HCEC 1CT (cell line): ENCODE data around the gene COPB2.
A peak's percentile ranks its signal among the peaks of the same experiment; 100 is the strongest.

ENCODE experiments used
- DNase-seq: peaks from one replicate; pipeline ENCODE4 v3.0.0-alpha.2; 2017

The COPB2 gene

DNA sequence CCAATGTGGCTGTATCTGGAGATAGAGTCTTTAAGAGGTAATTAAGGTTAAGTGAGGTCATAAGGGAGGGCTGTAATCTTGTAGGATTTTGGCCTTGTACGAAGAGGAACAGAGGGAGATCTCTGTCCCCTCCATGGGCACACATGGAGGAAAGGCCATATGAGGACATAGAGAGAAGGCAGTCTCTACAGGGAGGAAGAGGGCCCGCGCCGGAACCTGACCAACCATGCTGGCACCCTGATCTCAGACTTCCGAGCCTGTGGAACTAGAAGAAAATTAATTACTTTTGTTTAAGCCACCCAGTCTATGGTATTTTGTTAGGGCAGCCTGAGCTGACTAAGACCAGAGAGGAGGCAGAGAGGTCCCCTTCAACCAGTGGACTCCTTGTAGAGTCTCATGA is 63.3 kb downstream of the COPB2 start:
- DNase-seq, result no peak

DNA sequence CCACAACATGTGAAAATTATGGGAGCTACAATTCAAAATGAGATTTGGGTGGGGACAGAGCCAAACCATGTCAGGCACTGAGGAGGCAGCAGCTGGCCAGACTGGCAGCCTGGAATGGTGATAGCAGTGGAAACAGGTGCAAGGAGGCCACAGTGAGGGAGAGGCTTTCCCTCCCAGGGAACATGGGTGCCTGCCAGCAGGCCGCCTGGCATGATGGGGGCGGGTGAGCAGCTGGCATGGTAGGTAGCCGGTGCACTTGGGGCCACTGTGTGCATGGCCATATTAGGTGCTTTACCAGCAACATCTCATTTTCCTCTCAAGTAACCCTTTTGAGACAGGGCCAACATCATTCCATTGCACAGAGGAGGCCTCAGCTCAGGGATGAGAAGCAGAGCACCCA is 63.9 kb downstream of the COPB2 start:
- DNase-seq, result no peak

DNA sequence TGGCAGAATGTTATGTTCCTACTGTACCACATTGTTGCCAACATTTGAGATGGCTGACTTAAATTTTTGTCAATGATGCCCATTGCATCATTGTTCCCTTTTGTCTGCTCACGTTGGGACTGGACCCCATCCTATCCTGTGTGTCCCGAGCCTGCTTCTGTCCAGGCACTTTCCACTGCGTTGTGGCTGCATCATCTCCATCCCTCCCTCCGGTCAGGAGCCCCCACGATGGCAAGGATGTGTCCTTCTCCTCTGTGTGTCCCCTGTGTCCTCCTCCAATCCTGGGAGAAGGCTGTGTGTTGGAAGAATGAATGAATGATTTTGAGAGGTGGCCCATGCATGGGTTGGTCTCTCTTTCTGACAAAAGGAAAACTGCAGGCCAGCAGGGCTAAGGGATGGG is 65.0 kb downstream of the COPB2 start:
- DNase-seq, result no peak

DNA sequence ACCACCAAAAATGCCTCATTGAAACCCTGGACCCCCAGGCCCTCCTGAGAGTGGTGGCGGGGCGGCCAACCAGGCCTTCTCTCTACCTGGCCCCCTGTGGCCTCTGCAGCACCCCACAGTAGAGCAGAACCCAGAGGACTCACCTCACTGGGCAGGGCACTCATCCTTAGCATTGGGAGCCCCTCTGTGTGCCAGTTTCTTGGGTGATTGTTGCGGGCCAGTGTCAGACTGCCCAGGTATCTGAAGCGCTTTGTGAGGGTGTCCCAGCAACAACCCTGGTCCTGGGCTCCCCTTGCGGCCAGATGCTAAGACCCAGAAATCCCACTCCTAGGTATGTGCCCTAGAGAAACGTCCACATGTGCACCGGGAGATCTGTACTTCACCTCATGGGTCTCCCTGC is 66.3 kb downstream of the COPB2 start:
- no peak for DNase-seq

DNA sequence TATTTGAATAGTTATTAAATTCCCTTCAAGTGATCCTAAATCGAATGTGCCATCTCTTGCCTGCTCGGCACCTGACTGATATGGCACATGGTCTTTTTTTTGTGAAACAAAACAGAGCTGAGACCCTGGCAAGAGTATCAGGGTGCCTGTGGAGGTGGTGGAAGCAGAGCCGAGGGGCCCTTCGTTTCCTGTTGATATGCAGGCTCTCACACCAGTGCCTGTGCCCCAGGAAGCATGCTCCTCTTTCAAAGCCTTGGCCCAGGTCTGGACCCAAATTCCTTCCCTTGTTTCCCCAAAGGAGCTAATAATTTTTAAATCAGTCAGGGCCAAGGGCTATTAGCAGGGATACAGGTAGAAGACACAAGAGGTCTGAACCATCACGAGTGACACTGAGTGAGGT is 67.1 kb downstream of the COPB2 start:
- DNase-seq, result no peak

DNA sequence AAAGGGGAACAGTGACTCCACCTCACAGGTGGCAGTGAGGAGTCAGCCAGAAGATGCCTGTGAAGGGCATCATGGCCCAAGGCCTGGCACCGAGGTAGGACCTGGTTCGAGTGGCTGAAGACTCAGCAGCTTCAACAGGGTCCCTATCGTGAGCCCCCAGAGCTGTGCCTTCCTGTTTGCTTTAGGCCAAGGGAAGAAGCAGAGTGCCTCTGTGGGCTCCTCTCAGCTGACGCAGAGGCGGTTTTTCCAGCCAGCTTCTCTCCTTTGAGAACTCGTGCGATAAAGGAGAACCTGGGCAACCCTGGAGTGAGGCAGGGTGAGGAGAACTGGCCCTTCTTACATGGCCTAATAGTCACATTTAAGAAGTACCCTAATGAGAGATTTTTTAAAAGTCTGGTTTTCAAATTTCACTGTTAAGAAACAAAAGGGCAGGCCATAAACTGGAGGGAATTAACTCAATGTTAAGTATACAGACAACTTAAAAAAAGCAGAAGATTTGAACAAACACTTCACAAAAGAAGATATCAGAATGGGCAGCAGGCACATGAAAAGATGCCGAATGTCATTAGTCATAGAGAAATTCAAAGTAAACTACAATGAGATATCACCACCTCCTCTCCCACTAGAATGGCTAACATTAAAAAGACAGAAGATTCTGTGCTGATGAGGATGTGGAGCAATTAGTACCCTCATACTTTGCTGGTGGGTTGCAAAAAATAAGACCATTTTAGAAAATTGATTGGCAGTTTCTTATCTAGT is 68.7 kb downstream of the COPB2 start:
- DNase-seq, result no peak

DNA sequence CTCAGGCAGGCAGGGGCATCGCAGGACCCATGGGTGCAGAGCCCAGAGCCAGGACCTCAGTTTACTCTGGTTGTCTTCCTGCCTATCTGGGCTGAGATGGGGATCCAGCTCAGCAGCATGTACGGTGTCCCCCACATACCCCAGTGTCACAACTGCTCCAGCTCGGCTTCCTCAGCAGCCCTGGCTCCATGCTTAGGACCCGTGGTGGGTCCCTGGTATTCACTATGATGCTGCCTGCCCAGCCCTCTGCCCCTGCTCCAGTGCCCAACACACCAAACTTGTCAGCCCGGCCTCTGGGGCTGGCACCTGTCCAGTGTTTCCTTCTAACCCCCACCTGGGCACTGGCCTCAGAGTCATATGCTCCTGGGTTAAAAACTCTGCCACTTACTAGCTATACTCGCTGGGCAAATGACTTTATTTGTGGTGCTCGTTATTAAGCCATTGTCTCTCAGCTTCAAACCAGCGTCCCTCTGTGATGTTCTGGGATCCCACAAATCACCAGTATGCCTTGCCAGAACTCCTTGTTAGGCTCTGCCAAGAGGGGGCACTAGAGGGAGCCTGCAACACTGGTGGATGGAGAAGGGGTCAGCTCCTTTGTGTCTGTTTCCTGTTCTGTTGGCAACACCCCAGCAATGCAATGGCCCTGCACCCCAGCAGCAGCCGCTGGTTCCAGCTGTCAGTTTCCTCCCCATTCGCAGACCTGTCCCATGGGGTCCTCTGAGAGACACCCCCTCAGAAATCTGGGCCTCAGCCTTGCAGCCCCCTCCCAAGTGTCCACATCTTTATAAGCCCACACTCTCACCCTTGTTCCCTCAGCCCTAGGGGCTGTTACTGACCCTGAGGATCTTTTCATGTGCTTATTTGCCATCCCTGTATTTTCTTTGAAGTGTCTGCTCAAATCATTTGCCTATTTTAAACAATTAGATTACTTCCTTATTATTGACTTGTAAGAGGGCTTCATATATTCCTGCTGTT is 69.7 kb downstream of the COPB2 start:
- peak; percentile 54 for DNase-seq

DNA sequence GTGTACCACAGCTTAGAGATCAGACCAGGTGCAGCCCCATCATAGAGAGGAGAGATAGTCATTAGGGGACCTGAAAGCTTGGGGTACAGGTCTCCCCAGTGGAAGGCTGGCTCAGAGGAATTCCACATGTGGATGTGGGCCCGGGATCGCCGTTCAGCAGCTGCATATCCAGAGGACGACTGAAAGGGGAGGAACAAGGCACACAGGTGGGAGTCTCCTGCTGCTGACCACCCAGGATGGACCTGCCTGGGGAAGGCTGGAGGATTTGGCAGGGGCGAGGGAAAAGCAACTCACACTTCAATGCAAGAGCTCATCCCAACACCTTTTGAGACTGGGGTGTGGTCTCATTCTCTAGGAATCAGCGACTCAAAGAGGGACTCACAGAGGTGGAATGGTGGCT is 70.6 kb downstream of the COPB2 start:
- no peak for DNase-seq

DNA sequence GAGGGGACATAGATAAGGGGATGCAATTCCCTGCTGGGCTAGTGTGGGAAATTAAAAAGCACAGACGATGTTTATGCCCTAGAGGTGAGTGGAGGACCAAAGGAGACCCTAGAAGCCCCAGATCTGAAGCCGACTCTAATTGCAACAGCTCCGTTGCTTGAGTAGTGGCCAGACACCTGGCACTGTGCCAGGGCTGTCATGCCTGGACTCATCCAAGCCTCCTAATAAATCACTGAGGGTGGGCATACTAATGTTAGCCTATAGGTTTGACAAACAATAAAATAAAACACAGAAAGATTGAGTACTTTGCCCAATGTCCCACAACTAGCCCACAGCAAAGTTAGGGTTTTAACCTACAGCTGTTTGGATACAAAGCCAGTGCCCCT is 71.0 kb downstream of the COPB2 start:
- DNase-seq, result no peak

DNA sequence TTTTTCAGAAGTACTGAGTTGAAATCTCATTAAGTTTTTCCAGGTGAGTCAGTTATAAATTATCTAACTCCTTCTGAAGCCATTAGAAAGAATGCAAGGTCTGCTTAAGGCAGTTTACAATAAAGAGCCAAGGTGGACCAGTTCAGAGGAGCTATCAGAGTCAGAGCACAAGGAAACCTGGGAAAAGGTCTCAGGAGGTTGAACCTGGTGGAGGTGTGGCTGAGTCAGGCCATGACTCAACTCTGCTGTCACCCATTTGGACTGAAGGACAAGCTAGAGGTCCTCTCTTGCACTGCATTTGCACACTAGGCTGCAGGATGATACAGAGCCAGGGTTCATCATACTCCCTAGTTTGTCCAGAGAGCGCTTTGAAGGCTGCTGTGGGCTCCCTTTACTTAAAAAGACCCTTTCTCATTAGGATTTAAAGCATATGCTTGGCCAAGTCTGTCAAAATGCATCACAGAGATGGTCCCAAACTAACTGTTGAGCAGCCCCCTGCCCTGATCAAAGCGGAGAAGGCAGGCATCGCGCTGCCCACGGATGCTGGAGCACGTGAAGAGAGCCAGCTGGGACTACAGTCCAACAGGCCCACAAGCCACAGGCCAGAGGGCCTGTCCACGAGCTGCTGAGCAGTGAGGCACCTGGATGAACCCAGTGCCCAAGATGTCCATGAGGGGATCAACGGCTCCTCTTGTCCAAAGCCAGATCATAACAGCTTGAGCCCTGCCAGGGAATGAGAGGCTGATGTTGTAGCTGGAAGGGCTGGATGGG is 71.6 kb downstream of the COPB2 start:
- DNase-seq, result no peak

DNA sequence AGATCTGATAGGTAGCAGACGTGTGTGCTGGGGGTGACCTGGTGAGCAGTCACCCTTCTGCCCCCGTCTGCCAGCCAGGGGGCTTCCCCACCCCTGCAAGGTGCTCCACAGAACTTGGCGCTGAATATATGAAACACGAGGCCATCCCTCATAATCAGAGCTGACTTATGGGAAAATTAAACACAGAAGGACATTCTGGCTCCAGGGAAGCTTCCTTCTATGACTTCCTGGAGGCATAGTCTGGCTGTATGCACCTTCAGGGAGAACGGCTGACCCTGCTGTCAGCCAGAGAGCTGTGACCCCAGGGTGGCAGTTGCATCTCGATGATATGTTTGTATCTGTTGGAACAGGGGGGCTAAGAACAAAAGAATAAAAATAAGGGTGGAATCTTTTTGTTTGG is 72.2 kb downstream of the COPB2 start:
- DNase-seq, result no peak

DNA sequence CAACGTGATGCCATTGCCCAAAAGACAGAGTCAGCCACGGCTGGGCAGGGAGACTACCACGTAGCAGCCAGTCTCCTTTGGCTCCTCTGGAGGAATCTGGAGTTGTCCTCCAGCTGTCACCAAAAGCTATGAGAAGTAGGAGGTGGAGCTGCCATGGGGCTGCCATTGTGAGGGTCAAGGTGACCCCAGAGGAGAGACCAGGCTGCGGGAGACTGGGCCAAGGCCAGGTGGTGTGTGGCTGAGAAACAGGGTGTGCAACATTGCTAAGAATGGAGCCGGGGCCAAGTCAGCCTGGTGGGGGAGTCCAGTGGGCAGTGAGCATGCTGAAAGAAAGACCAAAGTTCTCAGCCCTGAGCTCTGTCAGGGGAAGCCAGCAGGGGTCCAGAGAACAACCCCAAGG is 75.5 kb downstream of the COPB2 start:
- no peak for DNase-seq

DNA sequence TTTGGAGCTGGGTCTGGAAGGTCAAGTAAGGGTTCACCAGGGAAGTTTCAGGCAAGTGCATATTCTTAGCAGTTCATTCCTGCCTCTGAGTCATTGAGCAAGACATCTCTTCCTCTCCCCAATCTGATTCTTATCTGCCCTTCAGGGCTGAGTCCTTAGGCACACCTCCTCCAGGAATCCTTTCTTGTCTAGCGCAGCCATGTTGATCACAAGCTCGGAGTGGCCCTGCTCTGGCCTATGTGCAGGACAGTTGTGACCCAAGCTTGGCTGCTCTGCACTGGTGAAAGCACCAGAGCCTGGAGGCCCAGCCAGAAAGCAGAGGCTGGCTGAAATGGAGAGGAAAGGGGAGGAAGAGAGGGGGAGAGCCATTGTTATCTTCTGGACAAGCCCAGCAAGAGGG is 76.5 kb downstream of the COPB2 start:
- DNase-seq, result peak; percentile 41

DNA sequence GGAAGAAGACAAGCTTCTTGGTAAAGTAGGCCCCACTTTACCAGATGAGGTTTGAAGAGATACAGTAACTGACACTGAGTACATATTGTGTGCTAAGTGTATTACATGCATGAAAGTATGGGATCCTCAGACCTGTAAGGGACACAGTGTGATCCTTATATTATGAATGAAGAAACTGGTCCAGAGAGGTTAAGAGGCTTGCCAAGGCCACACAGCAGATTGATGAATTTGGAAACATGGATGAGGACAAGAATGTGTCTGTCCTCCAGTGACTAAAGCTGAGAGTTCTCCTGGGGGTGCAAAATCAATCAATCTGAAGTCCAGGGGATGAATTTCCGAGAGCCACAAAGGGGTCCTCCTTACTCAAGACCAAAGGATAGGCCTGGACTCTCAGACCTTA is 77.0 kb downstream of the COPB2 start:
- no peak for DNase-seq

DNA sequence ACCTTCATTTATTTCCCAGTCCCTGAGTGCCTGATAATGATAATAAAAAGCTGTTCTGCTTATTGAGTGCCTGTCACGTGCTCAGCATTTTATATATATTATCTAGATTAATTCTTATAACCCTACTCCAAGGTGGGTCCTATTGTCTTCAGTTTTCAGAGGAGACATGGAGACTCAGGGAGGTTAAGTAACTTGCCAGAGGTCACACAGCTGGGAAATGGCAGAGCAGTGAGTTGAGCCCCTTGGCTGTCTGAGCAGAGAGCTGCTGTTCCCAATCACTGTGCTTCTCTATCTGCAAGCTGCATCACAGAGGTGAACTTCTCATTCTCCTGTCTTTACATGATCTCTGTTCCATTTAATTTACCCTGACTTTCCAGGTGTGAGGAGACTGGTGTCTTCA is 77.9 kb downstream of the COPB2 start:
- DNase-seq, result no peak

DNA sequence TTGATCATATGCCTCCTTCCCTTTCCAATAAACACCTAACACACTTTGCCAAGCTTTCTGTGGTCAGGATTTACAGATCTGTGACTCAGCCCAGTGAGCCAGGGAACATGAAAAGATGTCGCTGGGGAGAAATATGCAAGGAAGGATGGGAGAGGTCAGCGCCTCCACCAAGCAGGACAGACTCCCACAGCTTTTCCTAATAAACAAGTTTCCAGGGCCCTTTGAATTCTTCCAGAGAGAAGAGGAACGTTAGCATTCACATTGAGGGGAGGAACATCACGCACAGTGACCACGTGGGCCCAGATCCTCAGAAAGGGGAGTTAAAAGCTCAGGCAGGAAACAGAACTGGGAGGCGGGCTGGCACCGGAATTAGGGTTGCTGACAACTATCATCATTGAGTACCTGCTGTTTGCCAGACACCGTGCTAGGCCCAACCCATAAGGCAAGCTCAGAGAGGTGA is 78.9 kb downstream of the COPB2 start:
- peak; percentile 91 for DNase-seq

DNA sequence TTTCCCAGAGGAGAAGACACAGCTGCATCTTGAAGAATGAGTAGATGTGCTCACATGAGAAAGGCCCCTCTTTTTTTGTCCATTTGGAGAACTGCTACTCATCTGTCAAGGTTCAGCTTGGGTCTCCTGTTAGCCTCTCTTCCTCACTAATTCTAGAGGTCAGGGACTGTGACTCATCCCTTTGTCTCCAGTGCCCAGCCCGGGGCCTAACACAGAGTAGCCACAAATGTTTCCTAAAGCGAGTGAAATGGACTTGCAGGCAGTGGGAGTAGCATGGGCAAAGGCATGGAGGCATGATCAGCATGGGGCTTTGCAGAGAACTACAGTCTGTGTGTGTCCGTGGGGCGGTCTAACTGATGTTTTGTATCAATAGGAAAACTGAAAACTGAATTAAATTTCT is 79.6 kb downstream of the COPB2 start:
- DNase-seq, result peak; percentile 77

DNA sequence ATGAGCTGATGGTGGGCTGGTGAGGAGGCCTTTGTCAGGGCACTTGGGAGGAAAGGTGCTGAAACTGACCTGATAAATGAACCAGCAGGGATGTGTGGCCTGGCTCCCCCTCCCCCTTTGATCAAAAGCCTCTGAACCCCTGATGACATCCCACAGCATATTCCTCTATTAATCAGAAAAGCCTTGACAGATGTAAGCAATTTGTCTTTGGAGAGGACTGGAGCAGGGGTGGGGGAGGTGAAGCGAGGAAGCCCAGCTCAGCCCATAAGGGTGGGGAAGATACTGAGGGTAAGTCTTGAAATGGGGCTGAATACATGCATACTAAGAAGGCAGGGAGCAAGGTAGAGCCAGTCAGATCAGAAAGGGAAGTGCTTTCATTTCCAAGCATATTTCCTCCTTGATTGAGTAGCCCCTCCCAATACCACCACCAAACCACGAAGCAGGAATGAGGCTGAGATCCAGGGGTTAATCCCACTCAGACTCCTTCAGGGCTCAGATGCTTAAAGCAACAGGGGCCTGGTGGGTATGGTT is 80.3 kb downstream of the COPB2 start:
- DNase-seq, result no peak

DNA sequence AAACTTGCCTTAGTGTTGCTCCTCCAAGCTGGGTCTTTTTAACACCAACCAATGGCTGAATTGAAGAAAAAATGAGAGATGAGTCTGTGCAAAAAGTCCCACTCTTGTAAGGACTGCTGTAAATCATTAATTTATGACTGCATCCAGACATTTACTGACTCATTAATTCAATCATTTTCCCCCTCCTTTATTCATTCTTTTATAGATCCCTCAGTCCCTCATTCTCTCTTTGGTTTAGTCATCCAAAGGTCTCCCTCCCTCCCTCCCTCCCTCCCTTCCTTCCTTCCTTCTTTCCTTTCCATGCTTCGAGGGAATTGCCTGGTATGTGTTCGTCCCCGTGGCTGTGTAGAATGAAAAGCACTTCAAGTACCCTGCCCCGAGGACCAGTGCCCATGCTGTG is 80.9 kb downstream of the COPB2 start:
- DNase-seq, result peak; percentile 42

DNA sequence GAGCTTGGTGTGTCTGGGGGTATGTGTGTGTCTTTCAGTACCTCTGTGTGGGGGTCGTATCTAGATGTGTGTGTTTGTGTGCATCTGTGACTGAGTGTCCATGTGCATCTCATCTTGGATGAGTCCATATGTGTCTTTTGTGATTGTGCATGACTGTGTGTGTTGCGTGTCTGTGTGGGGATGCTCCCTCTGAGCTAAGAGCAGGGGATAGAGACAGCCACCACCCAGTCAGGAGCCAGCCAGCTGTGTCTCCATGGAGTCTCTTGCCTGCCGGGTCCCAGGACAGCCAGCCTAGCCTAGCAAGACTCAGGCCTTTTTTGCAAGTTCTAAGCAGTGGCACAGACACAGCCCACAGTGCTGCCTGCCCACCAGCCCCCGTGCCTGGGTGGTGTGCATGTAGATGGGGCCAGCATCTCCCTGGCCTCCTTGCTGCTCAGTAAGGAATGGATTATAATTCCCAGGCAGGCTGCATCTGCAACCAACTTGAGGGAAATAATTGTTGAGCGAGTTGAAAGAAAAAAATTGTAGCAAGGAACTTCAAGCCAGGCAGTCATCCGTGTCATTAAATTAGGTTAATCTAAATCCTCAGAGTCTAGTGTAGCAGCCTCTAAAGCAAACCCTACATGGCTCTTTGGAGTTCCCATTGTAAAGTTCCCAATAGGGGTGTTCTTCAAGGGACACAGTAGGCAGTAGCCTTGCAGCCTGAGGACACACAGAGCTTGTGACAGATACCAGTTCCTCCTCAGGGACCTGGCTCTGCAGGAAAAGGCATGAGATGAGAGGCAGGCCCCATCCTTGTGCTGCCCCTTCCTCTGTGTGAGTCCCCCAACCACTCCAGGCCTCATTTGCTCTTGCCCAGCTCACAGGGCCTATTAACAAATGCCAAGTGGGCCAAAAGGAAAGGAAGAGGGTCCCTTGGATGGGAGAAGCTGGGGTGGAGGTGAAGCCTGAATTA is 81.6 kb downstream of the COPB2 start:
- DNase-seq, result no peak
